ENCODE measurements around the gene TFAP2E.

Gene TFAP2E

GRCh38 chr1:35557611-35558373 is 15.3 kb upstream of the TFAP2E start, which contains the start of gene NCDN:
TSS of gene NCDN (plus strand) at chr1:35557799. CDS start at chr1:35558191, 392 bp downstream.
- Histone ChIP-seq H3K27ac (ENCODE audit: low read depth, low read length, severe bottlenecking) (peak within 1 kb of the TSS; percentile 93), H3K4me3 (ENCODE audit: extremely low read depth, insufficient read depth, low read length, poor library complexity, severe bottlenecking) (peak within 1 kb of the TSS; percentile 84), H3K36me3 (ENCODE audit: control insufficient read depth, insufficient read depth, low read length) (peaks cover 43% of the 10 kb centered on the region), H3K4me1 (ENCODE audit: control insufficient read depth, insufficient read depth, low read length, poor library complexity, severe bottlenecking) (peaks cover 34% of the 10 kb centered on the region), H3K9me3 (ENCODE audit: control insufficient read depth, low read length) (no peaks in the 10 kb centered on the region)
- WGBS, 2 experiments (ENCODE audit: insufficient coverage in 2 of 2), result 0 to 1% methylated on average over 42 to 49 of the region's 58 CpGs

DNA sequence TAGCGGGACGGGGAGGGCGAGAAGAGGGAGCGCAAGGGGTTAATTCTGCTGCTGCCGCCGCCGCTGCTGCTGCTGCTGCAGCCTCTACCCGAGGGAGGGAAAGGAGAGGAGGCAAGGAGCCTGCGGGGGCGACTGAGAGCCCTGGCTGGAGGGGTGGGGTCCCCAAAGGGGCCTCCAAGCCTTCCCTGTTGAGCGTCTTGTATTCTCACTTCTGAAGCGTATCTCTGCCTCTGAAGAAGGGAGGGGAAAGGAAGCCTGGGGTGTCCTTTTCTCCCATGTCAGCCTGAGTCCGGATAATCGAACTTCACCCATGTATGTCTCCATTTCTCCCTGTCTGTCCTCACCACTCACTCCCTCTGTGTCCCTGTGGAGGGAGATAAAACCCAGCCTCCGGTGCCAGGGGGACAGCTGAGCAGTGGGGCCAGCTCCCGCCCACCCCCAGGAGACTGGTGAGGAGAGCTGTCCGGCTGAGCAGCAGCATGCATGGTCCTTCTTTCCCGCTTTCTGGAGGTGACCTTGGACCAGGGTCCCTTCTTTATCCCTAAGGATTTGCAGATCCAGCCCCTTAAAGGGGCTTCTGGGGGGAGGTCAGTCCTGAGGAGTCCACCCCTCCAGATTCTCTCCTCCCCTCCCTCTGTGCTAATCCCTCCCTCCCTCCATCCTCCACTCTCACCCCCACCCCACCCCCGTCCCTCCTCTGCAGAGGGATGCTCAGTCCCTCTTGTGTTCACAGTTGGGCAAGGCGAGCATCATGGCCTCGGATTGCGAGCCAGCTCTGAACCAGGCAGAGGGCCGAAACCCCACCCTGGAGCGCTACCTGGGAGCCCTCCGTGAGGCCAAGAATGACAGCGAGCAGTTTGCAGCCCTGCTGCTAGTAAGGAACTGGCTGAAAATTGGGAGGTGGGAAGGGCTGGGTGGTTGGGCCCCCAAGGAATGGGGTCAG is 14.5 kb upstream of the TFAP2E start:
- H3K27ac ChIP-seq (ENCODE audit: low read depth, low read length, severe bottlenecking), result peak overlapping the region; percentile 93
- no peaks in the 10 kb centered on the region for H3K9me3 ChIP-seq (ENCODE audit: control insufficient read depth, low read length)
- peak overlapping the region; percentile 84 for H3K4me3 ChIP-seq (ENCODE audit: extremely low read depth, insufficient read depth, low read length, poor library complexity, severe bottlenecking)
- H3K36me3 ChIP-seq (ENCODE audit: control insufficient read depth, insufficient read depth, low read length), result peaks cover 40% of the 10 kb centered on the region
- peaks cover 34% of the 10 kb centered on the region for H3K4me1 ChIP-seq (ENCODE audit: control insufficient read depth, insufficient read depth, low read length, poor library complexity, severe bottlenecking)
- WGBS, 2 experiments (ENCODE audit: insufficient coverage in 2 of 2), result 29 to 53% methylated on average over 11 to 21 of the region's 26 CpGs

- peaks cover 32% of the 10 kb centered on the region for H3K4me1 ChIP-seq (ENCODE audit: control insufficient read depth, insufficient read depth, low read length, poor library complexity, severe bottlenecking)
- H3K36me3 ChIP-seq (ENCODE audit: control insufficient read depth, insufficient read depth, low read length), result peaks cover 40% of the 10 kb centered on the region
- H3K27ac ChIP-seq (ENCODE audit: low read depth, low read length, severe bottlenecking), result no peak overlapping the region
- 89 to 91% methylated on average over 6 to 7 of the region's 7 CpGs for WGBS, 2 experiments (ENCODE audit: insufficient coverage in 2 of 2)
- no peaks in the 10 kb centered on the region for H3K9me3 ChIP-seq (ENCODE audit: control insufficient read depth, low read length)
- H3K4me3 ChIP-seq (ENCODE audit: extremely low read depth, insufficient read depth, low read length, poor library complexity, severe bottlenecking), result no peak overlapping the region
These were observed 13.7 kb upstream of the TFAP2E start for GRCh38 chr1:35559317-35559944.

- Histone ChIP-seq H3K9me3 (ENCODE audit: control insufficient read depth, low read length) (no peaks in the 10 kb centered on the region), H3K27ac (ENCODE audit: low read depth, low read length, severe bottlenecking) (no peak overlapping the region), H3K36me3 (ENCODE audit: control insufficient read depth, insufficient read depth, low read length) (peaks cover 48% of the 10 kb centered on the region), H3K4me3 (ENCODE audit: extremely low read depth, insufficient read depth, low read length, poor library complexity, severe bottlenecking) (no peak overlapping the region), H3K4me1 (ENCODE audit: control insufficient read depth, insufficient read depth, low read length, poor library complexity, severe bottlenecking) (peaks cover 21% of the 10 kb centered on the region)
- 92 to 95% methylated on average over 35 to 44 of the region's 44 CpGs for WGBS, 2 experiments (ENCODE audit: insufficient coverage in 2 of 2)
These were observed 12.6 kb upstream of the TFAP2E start for GRCh38 chr1:35560256-35561225.

DNA sequence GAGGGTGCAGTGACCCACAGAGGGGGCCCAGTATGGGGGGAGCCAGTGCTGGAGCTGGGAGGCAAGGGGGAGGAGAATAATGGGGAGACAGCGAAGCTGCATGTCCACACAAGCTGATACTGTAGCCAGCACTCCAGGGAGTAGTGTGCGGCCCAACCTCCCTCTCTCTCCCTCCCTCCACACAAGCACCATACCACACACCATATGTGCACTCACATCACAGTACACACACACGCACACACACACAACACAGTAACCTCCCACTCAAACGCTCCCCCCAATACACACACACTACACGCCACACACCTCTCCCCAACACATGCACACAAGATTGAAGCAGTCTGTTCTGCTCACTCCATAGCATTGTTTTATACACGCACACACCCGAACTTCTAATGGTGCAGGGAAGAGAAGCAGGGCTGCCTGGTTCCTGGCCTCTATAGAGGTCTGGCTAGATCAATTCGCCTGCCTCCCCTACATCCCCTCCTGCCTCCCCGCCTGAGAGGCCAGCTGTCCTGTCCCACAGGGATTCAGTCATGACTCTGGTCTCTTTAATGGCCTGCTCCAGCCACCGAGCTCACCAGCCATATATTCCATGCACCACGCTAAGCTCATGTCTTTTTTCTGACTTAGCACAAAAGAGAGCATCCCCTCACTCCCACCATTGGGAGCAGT is 11.7 kb upstream of the TFAP2E start:
- Histone ChIP-seq H3K27ac (ENCODE audit: low read depth, low read length, severe bottlenecking) (no peak overlapping the region), H3K4me3 (ENCODE audit: extremely low read depth, insufficient read depth, low read length, poor library complexity, severe bottlenecking) (no peak overlapping the region), H3K9me3 (ENCODE audit: control insufficient read depth, low read length) (no peaks in the 10 kb centered on the region), H3K4me1 (ENCODE audit: control insufficient read depth, insufficient read depth, low read length, poor library complexity, severe bottlenecking) (peaks cover 12% of the 10 kb centered on the region), H3K36me3 (ENCODE audit: control insufficient read depth, insufficient read depth, low read length) (peaks cover 51% of the 10 kb centered on the region)
- WGBS, 2 experiments (ENCODE audit: insufficient coverage in 2 of 2), result 88 to 96% methylated on average over 8 to 9 of the region's 11 CpGs

GRCh38 chr1:35561972-35562680 is 11.0 kb upstream of the TFAP2E start:
- Histone ChIP-seq H3K36me3 (ENCODE audit: control insufficient read depth, insufficient read depth, low read length) (peaks cover 55% of the 10 kb centered on the region), H3K4me1 (ENCODE audit: control insufficient read depth, insufficient read depth, low read length, poor library complexity, severe bottlenecking) (peaks cover 10% of the 10 kb centered on the region), H3K9me3 (ENCODE audit: control insufficient read depth, low read length) (no peaks in the 10 kb centered on the region), H3K4me3 (ENCODE audit: extremely low read depth, insufficient read depth, low read length, poor library complexity, severe bottlenecking) (no peak overlapping the region), H3K27ac (ENCODE audit: low read depth, low read length, severe bottlenecking) (no peak overlapping the region)
- 96% methylated on average over 12 of the region's 15 CpGs for WGBS, 2 experiments (ENCODE audit: insufficient coverage in 2 of 2)

DNA sequence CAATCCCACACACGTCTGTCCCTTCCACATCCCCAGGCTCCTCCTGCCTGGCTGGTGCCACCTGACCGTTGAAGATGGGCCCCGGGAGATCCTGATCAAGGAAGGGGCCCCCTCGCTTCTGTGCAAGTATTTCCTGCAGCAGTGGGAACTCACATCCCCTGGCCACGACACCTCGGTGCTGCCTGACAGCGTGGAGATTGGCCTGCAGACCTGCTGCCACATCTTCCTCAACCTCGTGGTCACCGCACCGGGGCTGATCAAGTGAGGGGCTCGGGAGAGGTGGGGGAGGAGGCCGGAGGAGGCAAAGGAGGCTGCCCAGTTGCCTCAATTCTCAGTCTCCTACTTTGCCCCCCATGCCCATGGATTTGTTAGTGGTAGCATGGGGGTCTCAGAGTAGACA is 9.9 kb upstream of the TFAP2E start:
- Histone ChIP-seq H3K9me3 (ENCODE audit: control insufficient read depth, low read length) (no peaks in the 10 kb centered on the region), H3K4me3 (ENCODE audit: extremely low read depth, insufficient read depth, low read length, poor library complexity, severe bottlenecking) (no peak overlapping the region), H3K4me1 (ENCODE audit: control insufficient read depth, insufficient read depth, low read length, poor library complexity, severe bottlenecking) (peaks cover 19% of the 10 kb centered on the region), H3K36me3 (ENCODE audit: control insufficient read depth, insufficient read depth, low read length) (peaks cover 55% of the 10 kb centered on the region), H3K27ac (ENCODE audit: low read depth, low read length, severe bottlenecking) (no peak overlapping the region)
- WGBS, 2 experiments (ENCODE audit: insufficient coverage in 2 of 2), result 91 to 93% methylated on average over 7 to 11 of the region's 12 CpGs

- peaks cover 55% of the 10 kb centered on the region for H3K36me3 ChIP-seq (ENCODE audit: control insufficient read depth, insufficient read depth, low read length)
- 83 to 85% methylated on average over 6 to 8 of the region's 9 CpGs for whole genome bisulfite sequencing, 2 experiments (ENCODE audit: insufficient coverage in 2 of 2)
These were observed 8.9 kb upstream of the TFAP2E start for GRCh38 chr1:35564037-35564883.

More at GRCh38 chr1:35564037-35564883, 8.9 kb upstream of the TFAP2E start:
- no peak overlapping the region for H3K27ac ChIP-seq (ENCODE audit: low read depth, low read length, severe bottlenecking)
- H3K4me3 ChIP-seq (ENCODE audit: extremely low read depth, insufficient read depth, low read length, poor library complexity, severe bottlenecking), result no peak overlapping the region
- H3K9me3 ChIP-seq (ENCODE audit: control insufficient read depth, low read length), result no peaks in the 10 kb centered on the region
- H3K4me1 ChIP-seq (ENCODE audit: control insufficient read depth, insufficient read depth, low read length, poor library complexity, severe bottlenecking), result peaks cover 17% of the 10 kb centered on the region
